ENCODE data around the gene SNX32. TPM values are rescaled to one million over a fixed set of nuclear protein-coding genes. Genes with fewer than 3 reads are reported as not detected.
"Not testable (repeated sequence)": the region's sequence is repeated elsewhere in the genome, so short reads cannot be mapped to it uniquely, and the experiment has no call there.

Gene SNX32
- total RNA-seq, 1 donor, result under 0.01 TPM

DNA sequence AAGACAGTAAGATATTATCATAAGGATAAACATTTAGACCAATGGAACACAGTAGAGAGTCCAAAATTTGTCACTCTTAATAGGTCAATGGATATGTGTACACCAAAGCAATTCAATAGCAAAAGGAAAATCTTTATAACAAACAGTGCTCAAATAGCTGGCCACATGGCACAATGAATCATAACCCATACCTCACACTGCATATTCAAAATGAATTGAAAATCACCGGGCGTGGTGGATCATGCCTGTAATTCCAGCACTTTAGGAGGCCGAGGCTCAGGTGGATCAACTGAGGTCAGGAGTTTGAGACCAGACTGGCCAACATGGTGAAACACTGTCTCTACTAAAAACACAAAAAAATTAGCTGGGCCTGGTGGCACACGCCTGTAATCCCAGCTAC is 8.4 kb downstream of the SNX32 start:
- no peak for DNase-seq (ENCODE audit: low read depth)
- TF ChIP-seq CTCF (IDR thresholded peaks at IDR 0.05; ENCODE audit: insufficient read depth, low read depth, low read length), result no peak
- no peak overlapping the region for H3K4me3 ChIP-seq (ENCODE audit: low read depth, low read length)

DNA sequence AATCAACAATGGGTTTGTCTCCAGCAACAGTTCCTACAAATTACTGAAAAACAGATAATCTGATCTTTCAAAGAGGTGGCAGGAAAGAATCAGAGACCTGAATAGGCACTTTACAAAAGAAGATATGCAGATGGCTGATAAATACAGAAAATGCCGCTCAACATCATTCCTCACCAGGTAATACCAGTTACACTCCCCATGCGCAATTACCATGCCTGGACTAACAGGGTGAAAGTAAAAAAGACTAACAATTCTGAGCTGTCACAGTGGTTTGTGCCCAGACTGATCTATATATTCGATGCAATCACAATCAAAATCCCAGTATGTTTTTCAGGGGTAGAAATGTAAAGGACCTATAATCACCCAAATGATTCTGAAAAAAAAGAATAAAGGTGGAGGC is 10.0 kb downstream of the SNX32 start:
- no peak overlapping the region for H3K4me3 ChIP-seq (ENCODE audit: low read depth, low read length)
- no peak for DNase-seq (ENCODE audit: low read depth)
- TF ChIP-seq CTCF (IDR thresholded peaks at IDR 0.05; ENCODE audit: insufficient read depth, low read depth, low read length), result no peak

- no peak for TF ChIP-seq CTCF (IDR thresholded peaks at IDR 0.05; ENCODE audit: insufficient read depth, low read depth, low read length)
- H3K4me3 ChIP-seq (ENCODE audit: low read depth, low read length), result no peak overlapping the region
These were observed 10.6 kb downstream of the SNX32 start for GRCh38 chr11:65844231-65844872.

DNA sequence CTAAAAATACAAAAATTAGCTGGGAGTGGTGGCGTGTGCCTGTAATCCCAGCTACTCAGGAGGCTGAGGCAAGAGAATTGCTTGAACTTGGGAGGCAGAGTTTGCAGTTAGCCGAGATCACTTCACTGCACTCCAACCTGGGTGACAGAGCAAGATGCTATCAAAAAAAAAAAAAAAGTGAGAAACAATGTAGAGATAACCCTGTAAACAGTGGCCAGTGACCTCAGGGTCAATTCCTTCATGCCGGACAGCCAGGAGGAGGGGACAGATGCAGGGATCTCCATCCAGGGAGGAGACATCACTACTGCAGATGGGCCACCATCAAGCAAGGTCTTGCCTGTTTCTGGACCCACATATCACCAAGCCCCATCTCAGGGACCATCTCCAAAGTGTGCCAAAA is 14.0 kb downstream of the SNX32 start:
- no peak overlapping the region for H3K4me3 ChIP-seq (ENCODE audit: low read depth, low read length)
- DNase-seq (ENCODE audit: low read depth), result no peak
- no peak for TF ChIP-seq CTCF (IDR thresholded peaks at IDR 0.05; ENCODE audit: insufficient read depth, low read depth, low read length)

More at GRCh38 chr11:65844231-65844872, 10.6 kb downstream of the SNX32 start:
- no peak for DNase-seq (ENCODE audit: low read depth)

GRCh38 chr11:65848693-65849092 is 14.9 kb downstream of the SNX32 start:
- H3K4me3 ChIP-seq (ENCODE audit: low read depth, low read length); DNase-seq (ENCODE audit: low read depth): not testable (repeated sequence)

- no peak overlapping the region for H3K4me3 ChIP-seq (ENCODE audit: low read depth, low read length)
- DNase-seq (ENCODE audit: low read depth), result no peak
- no peak for TF ChIP-seq CTCF (IDR thresholded peaks at IDR 0.05; ENCODE audit: insufficient read depth, low read depth, low read length)
These were observed 15.6 kb downstream of the SNX32 start for GRCh38 chr11:65849366-65849765.

GRCh38 chr11:65849771-65850216 is 16.0 kb downstream of the SNX32 start:
- no peak overlapping the region for H3K4me3 ChIP-seq (ENCODE audit: low read depth, low read length)
- DNase-seq (ENCODE audit: low read depth), result no peak
- TF ChIP-seq CTCF (IDR thresholded peaks at IDR 0.05; ENCODE audit: insufficient read depth, low read depth, low read length), result no peak

Measured in fibroblast of villous mesenchyme (primary cell).